SK-N-SH treated with all-trans-retinoic acid at 6 μM for 48 hours (cell line): ENCODE data around the gene RNF213.

Experiments used
- ARNTL ChIP-seq: fragments of 450-650 bp; formaldehyde crosslinking; IDR thresholded peaks from 2 replicates; pipeline ENCODE4 v1.5.0; 2020; ENCODE audit warnings: low read depth, mild to moderate bottlenecking, moderate library complexity, borderline replicate concordance
- BACH2 ChIP-seq: fragments of 250-450 bp; sonication (Bioruptor Pico); IDR thresholded peaks from 2 replicates; pipeline ENCODE4 v1.9.0; 2021; ENCODE audit warnings: mild to moderate bottlenecking, borderline replicate concordance
- CREB5 ChIP-seq: fragments of 250-450 bp; sonication (Bioruptor Pico); IDR thresholded peaks from 2 replicates; pipeline ENCODE4 v1.5.1; 2020; ENCODE audit warnings: low read depth, mild to moderate bottlenecking, moderate library complexity
- OSR1 ChIP-seq: fragments of 250-450 bp; sonication (Bioruptor Pico); IDR thresholded peaks from 2 replicates; pipeline ENCODE4 v1.8.0; 2022; ENCODE audit warnings: moderate library complexity, mild to moderate bottlenecking, inconsistent platforms
- PPARA ChIP-seq: fragments of 250-450 bp; sonication (Bioruptor Pico); IDR thresholded peaks from 2 replicates; pipeline ENCODE4 v1.5.0; 2020; ENCODE audit warnings: mild to moderate bottlenecking, borderline replicate concordance
- RARB ChIP-seq: fragments of 250-450 bp; sonication (Bioruptor Pico); IDR thresholded peaks from 2 replicates; pipeline ENCODE4 v1.8.0; 2021; ENCODE audit warnings: mild to moderate bottlenecking, moderate library complexity
- SNAI2 ChIP-seq: fragments of 250-450 bp; sonication (Bioruptor Pico); IDR thresholded peaks from 2 replicates; pipeline ENCODE4 v1.5.0; 2020; ENCODE audit warnings: mild to moderate bottlenecking, moderate library complexity
- ZFP30 ChIP-seq: fragments of 450-650 bp; formaldehyde crosslinking; IDR thresholded peaks from 2 replicates; pipeline ENCODE4 v1.5.0; 2022; ENCODE audit warnings: mild to moderate bottlenecking, moderate library complexity
- ZNF70 ChIP-seq: fragments of 450-650 bp; formaldehyde crosslinking; IDR thresholded peaks from 2 replicates; pipeline ENCODE4 v1.5.0; 2020; ENCODE audit warnings: mild to moderate bottlenecking, moderate library complexity

- TF ChIP-seq RARB, result no peak
- no peak for TF ChIP-seq ZFP30 (CRISPR knock-in tag)
- no peak for TF ChIP-seq PPARA (CRISPR knock-in tag)
- no peak for TF ChIP-seq ZNF70
- no peak for TF ChIP-seq CREB5 (CRISPR knock-in tag)
- TF ChIP-seq ARNTL (CRISPR knock-in tag), result no peak
- TF ChIP-seq SNAI2 (CRISPR knock-in tag), result no peak
- no peak for TF ChIP-seq BACH2 (CRISPR knock-in tag)
- TF ChIP-seq OSR1, result no peak
Measured at GRCh38 chr17:80295559-80295958, 34.9 kb downstream of the RNF213 start.
